Muscle of arm (tissue), 14 donors: ENCODE measurements around the gene ZKSCAN5. TPM values are rescaled to one million over a fixed set of nuclear protein-coding genes. Genes with fewer than 3 reads are reported as not detected.

Experiments
- DNase-seq: peaks from one replicate; pipeline ENCODE4 v3.0.0-alpha.2; 2013
- long read RNA-seq, 11 donors: transcript quantifications; one replicate each; lab custom pipeline, GENCODE V29; 2026
- polyA plus RNA-seq, 12 donors: library from polyadenylated mRNA; unstranded; fragments of 120-200 nt; gene quantifications; one replicate each; pipeline ENCODE4 v1.2.1, GENCODE V29; 2013; ENCODE audit not compliant: insufficient read length in 12 of 12

The ZKSCAN5 gene
- 10 to 100 TPM in 9 of 12 donors, 1 to 10 TPM in 2, not detected in 1; 7.0 to 12.1 (median 11.1) TPM for polyA plus RNA-seq
- long read RNA-seq, donor 1: 0 reads
- long read RNA-seq, donor 2: 0 reads
- long read RNA-seq, donor 3, partial matches to known transcripts: 18 of 18 reads
- long read RNA-seq, donor 3, other reads (novel, unspliced or antisense): 0 of 18 reads
- long read RNA-seq, donor 4: 0 reads
- long read RNA-seq, donor 5: 0 reads
- long read RNA-seq, donor 6: 0 reads
- long read RNA-seq, donor 7: 0 reads
- long read RNA-seq, donor 8, full-length matches to known transcripts: 1 of 1 reads
- long read RNA-seq, donor 8, partial matches to known transcripts: 0 of 1 reads
- long read RNA-seq, donor 8, other reads (novel, unspliced or antisense): 0 of 1 reads
- long read RNA-seq, donor 9: 0 reads
- long read RNA-seq, donor 10, full-length matches to known transcripts: 1 of 1 reads
- long read RNA-seq, donor 10, partial matches to known transcripts: 0 of 1 reads
- long read RNA-seq, donor 10, other reads (novel, unspliced or antisense): 0 of 1 reads
- long read RNA-seq, donor 11, full-length matches to known transcripts: 1 of 1 reads
- long read RNA-seq, donor 11, partial matches to known transcripts: 0 of 1 reads
- long read RNA-seq, donor 11, other reads (novel, unspliced or antisense): 0 of 1 reads

GRCh38 chr7:99504603-99505323, at the start of gene ZKSCAN5:
Gene ZKSCAN5, plus strand, starts transcription at chr7:99504662. Its CDS starts 1,383 bp downstream, at chr7:99506045.
- peak; percentile 98 for DNase-seq

GRCh38 chr7:99455874-99456273, 48.6 kb upstream of the ZKSCAN5 start:
- DNase-seq: no peak

- no peak for DNase-seq
These were observed 48.2 kb upstream of the ZKSCAN5 start for GRCh38 chr7:99456288-99456687.

- no peak for DNase-seq
These were observed 47.3 kb upstream of the ZKSCAN5 start for GRCh38 chr7:99457050-99457649.

- no peak for DNase-seq
These were observed 46.6 kb upstream of the ZKSCAN5 start for GRCh38 chr7:99457650-99458493.

GRCh38 chr7:99459087-99459486, 45.4 kb upstream of the ZKSCAN5 start:
- DNase-seq: no peak

GRCh38 chr7:99460651-99461050, 43.8 kb upstream of the ZKSCAN5 start:
- no peak for DNase-seq

- no peak for DNase-seq
These were observed 43.2 kb upstream of the ZKSCAN5 start for GRCh38 chr7:99461221-99461620.

- no peak for DNase-seq
These were observed 39.1 kb upstream of the ZKSCAN5 start for GRCh38 chr7:99465421-99465768.

- no peak for DNase-seq
These were observed 36.0 kb upstream of the ZKSCAN5 start for GRCh38 chr7:99468336-99468918.

GRCh38 chr7:99469381-99470065, 34.9 kb upstream of the ZKSCAN5 start:
- no peak for DNase-seq

GRCh38 chr7:99472561-99473314, 31.7 kb upstream of the ZKSCAN5 start, which contains the start of gene ZNF789:
Gene ZNF789, plus strand, starts transcription at chr7:99472890. Its CDS starts 3,567 bp downstream, at chr7:99476457.
- peak; percentile 95 for DNase-seq

GRCh38 chr7:99473315-99473596, 31.2 kb upstream of the ZKSCAN5 start:
- peak; percentile 22 for DNase-seq

- no peak for DNase-seq
These were observed 28.4 kb upstream of the ZKSCAN5 start for GRCh38 chr7:99476107-99476506.

GRCh38 chr7:99478464-99479440, 25.7 kb upstream of the ZKSCAN5 start:
- DNase-seq: no peak

GRCh38 chr7:99485094-99485493, 19.4 kb upstream of the ZKSCAN5 start:
- DNase-seq: no peak

GRCh38 chr7:99489235-99489634, 15.2 kb upstream of the ZKSCAN5 start:
- no peak for DNase-seq

- DNase-seq: no peak
These were observed 13.6 kb upstream of the ZKSCAN5 start for GRCh38 chr7:99490878-99491277.
